ENCODE measurements around the gene WDR7. TPM values are rescaled to one million over a fixed set of nuclear protein-coding genes. Genes with fewer than 3 reads are reported as not detected.

WDR7 gene
- total RNA-seq, 1 experiment from 2014 or later = 11.5 TPM

GRCh38 chr18:56884511-56884910 lies 233.4 kb downstream of the WDR7 start:
- no peak overlapping the region for H2AFZ ChIP-seq (ENCODE audit: low read depth, low read length, poor library complexity, severe bottlenecking)
- ChIA-PET POLR2A (no interaction called here), RAD21 (ENCODE audit: low non-redundant PET in 1 of 2, low total read pairs in 2 of 2, uncharacterized antibody in 2 of 2, unreplicated experiment in 2 of 2) (no interaction called here), CTCF (no interaction called here)
- H3K27me3 ChIP-seq (ENCODE audit: insufficient read depth, low read length) = no peaks in the 10 kb centered on the region
- H3K9me3 ChIP-seq (ENCODE audit: control insufficient read depth in 1 of 2, insufficient read depth in 1 of 2, low read depth in 1 of 2, low read length in 2 of 2) = no peaks in the 10 kb centered on the region
- no peak overlapping the region for H3K4me2 ChIP-seq (ENCODE audit: low read length)
- ATAC-seq (no peak), DNase-seq (ENCODE audit: low read depth, low spot score) (no peak)
- TF ChIP-seq EZH2 (IDR thresholded peaks at IDR 0.05) (no peak), CEBPB (IDR thresholded peaks at IDR 0.05; ENCODE audit: low read depth) (no peak), RAD21 (IDR thresholded peaks at IDR 0.05; ENCODE audit: low read depth) (no peak), SRF (IDR thresholded peaks at IDR 0.05; ENCODE audit: low read depth) (no peak), REST (IDR thresholded peaks at IDR 0.05; ENCODE audit: low read depth) (no peak), ZBTB33 (IDR thresholded peaks at IDR 0.05; ENCODE audit: extremely low read depth, insufficient replicate concordance, low read length) (no peak), YY1 (IDR thresholded peaks at IDR 0.05; ENCODE audit: extremely low read depth, insufficient replicate concordance, low read depth, low read length) (no peak), EZH2phosphoT487 (IDR thresholded peaks at IDR 0.05; ENCODE audit: borderline replicate concordance) (no peak), ZNF274 (IDR thresholded peaks at IDR 0.05; ENCODE audit: low read depth, low read length) (no peak), POLR2AphosphoS5 (IDR thresholded peaks at IDR 0.05; ENCODE audit: low read depth, low read length) (no peak), CBX3 (IDR thresholded peaks at IDR 0.05; ENCODE audit: low read depth) (no peak), ZFX (IDR thresholded peaks at IDR 0.05) (no peak), TCF7L2 (IDR thresholded peaks at IDR 0.05; ENCODE audit: borderline replicate concordance, extremely low read depth, insufficient read depth, insufficient read length) (no peak)
- TF ChIP-seq, protein P1, sequence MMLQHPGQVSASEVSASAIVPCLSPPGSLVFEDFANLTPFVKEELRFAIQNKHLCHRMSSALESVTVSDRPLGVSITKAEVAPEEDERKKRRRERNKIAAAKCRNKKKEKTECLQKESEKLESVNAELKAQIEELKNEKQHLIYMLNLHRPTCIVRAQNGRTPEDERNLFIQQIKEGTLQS (IDR thresholded peaks at IDR 0.05) = no peak
- TF ChIP-seq, protein P2, sequence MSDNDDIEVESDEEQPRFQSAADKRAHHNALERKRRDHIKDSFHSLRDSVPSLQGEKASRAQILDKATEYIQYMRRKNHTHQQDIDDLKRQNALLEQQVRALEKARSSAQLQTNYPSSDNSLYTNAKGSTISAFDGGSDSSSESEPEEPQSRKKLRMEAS (IDR thresholded peaks at IDR 0.05) = no peak
- TF ChIP-seq, protein P3, sequence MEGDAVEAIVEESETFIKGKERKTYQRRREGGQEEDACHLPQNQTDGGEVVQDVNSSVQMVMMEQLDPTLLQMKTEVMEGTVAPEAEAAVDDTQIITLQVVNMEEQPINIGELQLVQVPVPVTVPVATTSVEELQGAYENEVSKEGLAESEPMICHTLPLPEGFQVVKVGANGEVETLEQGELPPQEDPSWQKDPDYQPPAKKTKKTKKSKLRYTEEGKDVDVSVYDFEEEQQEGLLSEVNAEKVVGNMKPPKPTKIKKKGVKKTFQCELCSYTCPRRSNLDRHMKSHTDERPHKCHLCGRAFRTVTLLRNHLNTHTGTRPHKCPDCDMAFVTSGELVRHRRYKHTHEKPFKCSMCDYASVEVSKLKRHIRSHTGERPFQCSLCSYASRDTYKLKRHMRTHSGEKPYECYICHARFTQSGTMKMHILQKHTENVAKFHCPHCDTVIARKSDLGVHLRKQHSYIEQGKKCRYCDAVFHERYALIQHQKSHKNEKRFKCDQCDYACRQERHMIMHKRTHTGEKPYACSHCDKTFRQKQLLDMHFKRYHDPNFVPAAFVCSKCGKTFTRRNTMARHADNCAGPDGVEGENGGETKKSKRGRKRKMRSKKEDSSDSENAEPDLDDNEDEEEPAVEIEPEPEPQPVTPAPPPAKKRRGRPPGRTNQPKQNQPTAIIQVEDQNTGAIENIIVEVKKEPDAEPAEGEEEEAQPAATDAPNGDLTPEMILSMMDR (IDR thresholded peaks at IDR 0.05 in 2 of 3, conservative IDR thresholded peaks at IDR 0.05 in 1 of 3; ENCODE audit: borderline replicate concordance in 1 of 3, insufficient read depth in 1 of 3, low read depth in 2 of 3, low read length in 2 of 3) = no peak
- no peak overlapping the region for H3K9ac ChIP-seq (ENCODE audit: low read length)
- H3K4me3 ChIP-seq (replicated peaks in 1 of 2; ENCODE audit: low read depth in 1 of 2, low read length in 2 of 2) = no peak overlapping the region
- no peaks in the 10 kb centered on the region for H3K9me2 ChIP-seq (ENCODE audit: insufficient read depth)
- H4K20me1 ChIP-seq (ENCODE audit: insufficient read depth) = no peaks in the 10 kb centered on the region
- no peaks in the 10 kb centered on the region for H3K79me2 ChIP-seq (ENCODE audit: insufficient read depth, low read length)
- no peaks in the 10 kb centered on the region for H3K4me1 ChIP-seq (ENCODE audit: control insufficient read depth in 1 of 2, insufficient read depth in 2 of 2, low read length in 2 of 2)
- H3K36me3 ChIP-seq (ENCODE audit: control insufficient read depth in 1 of 2, insufficient read depth in 2 of 2, low read length in 2 of 2) = no peaks in the 10 kb centered on the region
- no TSS peak for BruUV-seq (replicated peaks)
- intact Hi-C loops (cut with micrococcal nuclease) = no loop called here
- no peak overlapping the region for H3K27ac ChIP-seq (ENCODE audit: low read depth, low read length)
